ENCODE measurements around the gene NFATC2.

The NFATC2 gene

GRCh38 chr20:51368461-51369211 lies 173.9 kb downstream of the NFATC2 start:
- Histone ChIP-seq H4K20me1 (ENCODE audit: insufficient read depth, low read length, poor library complexity, severe bottlenecking) (no peaks in the 10 kb centered on the region), H3K4me2 (ENCODE audit: low read depth, low read length, poor library complexity, severe bottlenecking) (no peak overlapping the region), H3K9me2 (replicated peaks; ENCODE audit: low read depth, low read length) (no peaks in the 10 kb centered on the region), H3F3A (ENCODE audit: low read depth) (no peaks in the 10 kb centered on the region), H3K9ac (ENCODE audit: low read depth, low read length, poor library complexity, severe bottlenecking) (no peak overlapping the region), H3K4me1 (ENCODE audit: insufficient read depth, low read length, poor library complexity, severe bottlenecking) (no peaks in the 10 kb centered on the region), H2AFZ (ENCODE audit: low read length) (no peak overlapping the region), H3K9me3 (ENCODE audit: insufficient read depth, low read depth, low read length) (no peaks in the 10 kb centered on the region), H3K79me2 (ENCODE audit: insufficient read depth, low read length) (no peaks in the 10 kb centered on the region), H3K27me3 (ENCODE audit: insufficient read depth, low read length, poor library complexity, severe bottlenecking) (no peaks in the 10 kb centered on the region), H3K4me3 (ENCODE audit: low read length, poor library complexity, severe bottlenecking) (no peak overlapping the region), H3K36me3 (ENCODE audit: insufficient read depth, low read length) (no peaks in the 10 kb centered on the region)
- TF ChIP-seq EZH2phosphoT487 (IDR thresholded peaks at IDR 0.05; ENCODE audit: borderline replicate concordance): no peak
- TF ChIP-seq, protein P1, sequence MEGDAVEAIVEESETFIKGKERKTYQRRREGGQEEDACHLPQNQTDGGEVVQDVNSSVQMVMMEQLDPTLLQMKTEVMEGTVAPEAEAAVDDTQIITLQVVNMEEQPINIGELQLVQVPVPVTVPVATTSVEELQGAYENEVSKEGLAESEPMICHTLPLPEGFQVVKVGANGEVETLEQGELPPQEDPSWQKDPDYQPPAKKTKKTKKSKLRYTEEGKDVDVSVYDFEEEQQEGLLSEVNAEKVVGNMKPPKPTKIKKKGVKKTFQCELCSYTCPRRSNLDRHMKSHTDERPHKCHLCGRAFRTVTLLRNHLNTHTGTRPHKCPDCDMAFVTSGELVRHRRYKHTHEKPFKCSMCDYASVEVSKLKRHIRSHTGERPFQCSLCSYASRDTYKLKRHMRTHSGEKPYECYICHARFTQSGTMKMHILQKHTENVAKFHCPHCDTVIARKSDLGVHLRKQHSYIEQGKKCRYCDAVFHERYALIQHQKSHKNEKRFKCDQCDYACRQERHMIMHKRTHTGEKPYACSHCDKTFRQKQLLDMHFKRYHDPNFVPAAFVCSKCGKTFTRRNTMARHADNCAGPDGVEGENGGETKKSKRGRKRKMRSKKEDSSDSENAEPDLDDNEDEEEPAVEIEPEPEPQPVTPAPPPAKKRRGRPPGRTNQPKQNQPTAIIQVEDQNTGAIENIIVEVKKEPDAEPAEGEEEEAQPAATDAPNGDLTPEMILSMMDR (conservative IDR thresholded peaks at IDR 0.05; ENCODE audit: low read length): no peak

DNA sequence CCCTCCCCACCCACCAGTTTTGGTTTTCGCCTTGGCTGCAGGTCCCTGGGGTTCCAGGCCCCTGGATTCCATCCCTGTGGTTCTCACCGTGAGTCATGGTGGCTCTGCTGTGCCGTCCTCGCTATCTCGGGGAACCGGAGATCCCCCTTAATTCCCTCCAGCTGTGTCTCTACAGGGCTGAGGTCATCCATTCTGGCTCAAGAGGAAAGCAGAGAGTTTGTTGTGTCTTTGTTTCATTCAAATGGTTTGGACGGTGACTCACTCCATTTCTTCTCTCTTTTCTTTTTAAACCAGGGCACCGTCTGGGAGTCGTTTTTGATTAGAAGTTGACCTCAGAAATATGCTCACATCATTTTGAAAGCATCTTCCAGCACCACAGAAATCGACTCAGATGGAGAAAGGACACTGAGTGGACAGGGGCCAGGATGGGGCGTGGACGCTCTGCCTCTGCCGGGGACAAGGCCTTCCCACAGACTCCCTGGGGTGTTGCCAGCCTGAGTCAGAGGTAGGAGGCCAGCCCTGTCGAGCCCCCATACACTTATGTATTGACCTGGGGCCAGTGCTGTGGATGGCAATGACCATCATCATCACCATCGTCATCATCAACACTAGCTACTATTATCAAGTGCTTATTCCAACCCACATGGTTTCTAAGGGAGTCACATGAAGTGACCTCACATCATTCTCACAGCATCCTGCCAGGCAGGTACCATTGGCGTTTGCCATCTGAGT lies 176.2 kb downstream of the NFATC2 start:
- Histone ChIP-seq H3K4me1 (ENCODE audit: insufficient read depth, low read length, poor library complexity, severe bottlenecking) (no peaks in the 10 kb centered on the region), H3K9me3 (ENCODE audit: insufficient read depth, low read depth, low read length) (no peaks in the 10 kb centered on the region), H3K4me2 (ENCODE audit: low read depth, low read length, poor library complexity, severe bottlenecking) (no peak overlapping the region), H4K20me1 (ENCODE audit: insufficient read depth, low read length, poor library complexity, severe bottlenecking) (no peaks in the 10 kb centered on the region), H3K27me3 (ENCODE audit: insufficient read depth, low read length, poor library complexity, severe bottlenecking) (no peaks in the 10 kb centered on the region), H3K79me2 (ENCODE audit: insufficient read depth, low read length) (no peaks in the 10 kb centered on the region), H3K9me2 (replicated peaks; ENCODE audit: low read depth, low read length) (no peaks in the 10 kb centered on the region), H3F3A (ENCODE audit: low read depth) (no peaks in the 10 kb centered on the region), H3K4me3 (ENCODE audit: low read length, poor library complexity, severe bottlenecking) (no peak overlapping the region), H3K36me3 (ENCODE audit: insufficient read depth, low read length) (no peaks in the 10 kb centered on the region), H3K9ac (ENCODE audit: low read depth, low read length, poor library complexity, severe bottlenecking) (no peak overlapping the region), H2AFZ (ENCODE audit: low read length) (no peak overlapping the region)
- TF ChIP-seq EZH2phosphoT487 (IDR thresholded peaks at IDR 0.05; ENCODE audit: borderline replicate concordance): no peak
- TF ChIP-seq, protein P1 (conservative IDR thresholded peaks at IDR 0.05; ENCODE audit: low read length): no peak

DNA sequence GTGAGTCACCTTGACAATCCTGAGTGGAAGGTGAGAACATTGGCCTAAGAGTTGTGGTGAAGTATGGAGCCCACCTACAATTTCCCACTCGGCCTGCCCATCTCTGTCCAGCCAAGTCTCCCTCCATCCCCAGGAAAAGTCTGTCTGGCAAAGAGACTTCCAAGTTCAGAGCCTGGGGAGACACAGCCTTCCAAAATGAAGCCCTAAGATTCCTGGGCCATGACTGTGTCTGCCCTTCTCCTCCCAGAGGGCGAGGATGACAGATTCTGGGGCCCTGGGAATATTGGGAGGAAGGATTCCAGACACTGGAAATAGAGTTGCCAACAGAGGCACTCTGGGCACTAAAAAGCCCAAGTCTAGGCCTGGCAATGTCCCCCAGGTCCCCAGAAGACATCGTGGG lies 176.8 kb downstream of the NFATC2 start:
- no peak overlapping the region for H3K4me3 ChIP-seq (ENCODE audit: low read length, poor library complexity, severe bottlenecking)
- no peaks in the 10 kb centered on the region for H3K4me1 ChIP-seq (ENCODE audit: insufficient read depth, low read length, poor library complexity, severe bottlenecking)
- no peaks in the 10 kb centered on the region for H3K9me2 ChIP-seq (replicated peaks; ENCODE audit: low read depth, low read length)
- H2AFZ ChIP-seq (ENCODE audit: low read length): no peak overlapping the region
- no peaks in the 10 kb centered on the region for H4K20me1 ChIP-seq (ENCODE audit: insufficient read depth, low read length, poor library complexity, severe bottlenecking)
- TF ChIP-seq EZH2phosphoT487 (IDR thresholded peaks at IDR 0.05; ENCODE audit: borderline replicate concordance): no peak
- TF ChIP-seq, protein P1 (conservative IDR thresholded peaks at IDR 0.05; ENCODE audit: low read length): no peak
- H3K27me3 ChIP-seq (ENCODE audit: insufficient read depth, low read length, poor library complexity, severe bottlenecking): no peaks in the 10 kb centered on the region
- no peaks in the 10 kb centered on the region for H3K36me3 ChIP-seq (ENCODE audit: insufficient read depth, low read length)
- no peaks in the 10 kb centered on the region for H3K79me2 ChIP-seq (ENCODE audit: insufficient read depth, low read length)
- no peaks in the 10 kb centered on the region for H3K9me3 ChIP-seq (ENCODE audit: insufficient read depth, low read depth, low read length)
- H3F3A ChIP-seq (ENCODE audit: low read depth): no peaks in the 10 kb centered on the region
- H3K9ac ChIP-seq (ENCODE audit: low read depth, low read length, poor library complexity, severe bottlenecking): no peak overlapping the region
- H3K4me2 ChIP-seq (ENCODE audit: low read depth, low read length, poor library complexity, severe bottlenecking): no peak overlapping the region
